Measurements from ENCODE around the gene GLP1R.

Gene GLP1R

DNA sequence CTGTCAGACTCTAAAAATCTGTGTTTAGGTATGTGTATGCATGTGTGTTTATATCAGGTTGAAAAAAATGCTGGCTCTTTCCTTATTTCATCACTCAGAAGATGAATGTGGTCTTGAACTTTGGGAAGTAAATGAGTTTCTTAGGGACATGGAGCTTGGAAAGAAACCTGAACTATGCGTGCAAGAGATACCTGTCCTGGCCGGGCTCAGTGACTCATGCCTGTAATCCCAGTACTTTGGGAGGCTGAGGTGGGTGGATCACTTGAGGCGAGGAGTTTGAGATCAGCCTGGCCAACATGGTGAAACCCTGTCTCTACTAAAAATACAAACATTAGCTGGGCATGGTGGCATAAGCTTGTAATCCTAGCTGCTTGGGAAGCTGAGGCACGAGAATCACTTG lies 4.4 kb upstream of the GLP1R start:
- DNase-seq (ENCODE audit: low read depth in 3 of 3), result no peak

DNA sequence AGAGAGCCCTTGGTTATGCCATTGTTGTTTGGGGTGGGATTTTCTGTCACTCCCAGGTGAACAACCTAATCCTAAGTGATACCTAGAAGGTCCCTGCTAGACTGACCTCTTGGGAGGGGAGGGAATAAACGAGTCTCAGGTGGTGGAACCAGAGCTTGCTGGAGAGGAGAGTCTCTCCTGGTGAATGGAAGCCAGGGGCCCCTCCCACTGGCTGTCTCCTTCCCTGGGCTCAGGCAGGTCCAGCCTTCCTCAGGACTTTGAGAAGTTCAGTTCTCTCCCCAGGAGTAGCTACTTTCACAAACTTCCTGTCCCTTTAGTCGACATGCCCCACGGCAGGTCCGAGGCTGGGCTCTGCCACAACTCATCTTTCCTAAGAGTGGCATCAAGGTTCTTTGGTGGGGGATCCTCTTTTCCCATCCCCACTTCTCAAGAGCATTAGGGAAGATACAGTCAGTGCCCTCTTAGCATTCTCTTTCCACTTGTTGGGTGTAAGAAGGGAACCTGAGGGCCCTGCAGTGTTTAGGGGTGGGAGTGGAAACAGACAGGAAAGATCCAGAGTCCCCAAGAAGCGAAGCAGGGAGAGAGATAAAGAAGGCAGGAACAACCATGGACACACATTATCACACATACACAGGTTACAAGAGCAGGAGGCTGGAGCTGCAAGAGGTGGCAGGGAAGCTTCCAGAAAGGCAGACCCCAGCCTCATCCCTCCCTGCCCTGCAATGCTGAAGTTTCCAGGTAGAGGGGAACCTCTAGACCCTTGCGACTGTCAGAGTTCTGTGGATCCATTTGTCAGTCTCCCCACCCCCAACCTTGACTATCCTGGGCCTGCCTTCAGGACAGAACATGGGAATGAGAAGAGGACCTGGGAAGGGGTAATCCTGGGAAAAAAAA lies 900 bp upstream of the GLP1R start:
- no peak for DNase-seq (ENCODE audit: low read depth in 3 of 3)

DNA sequence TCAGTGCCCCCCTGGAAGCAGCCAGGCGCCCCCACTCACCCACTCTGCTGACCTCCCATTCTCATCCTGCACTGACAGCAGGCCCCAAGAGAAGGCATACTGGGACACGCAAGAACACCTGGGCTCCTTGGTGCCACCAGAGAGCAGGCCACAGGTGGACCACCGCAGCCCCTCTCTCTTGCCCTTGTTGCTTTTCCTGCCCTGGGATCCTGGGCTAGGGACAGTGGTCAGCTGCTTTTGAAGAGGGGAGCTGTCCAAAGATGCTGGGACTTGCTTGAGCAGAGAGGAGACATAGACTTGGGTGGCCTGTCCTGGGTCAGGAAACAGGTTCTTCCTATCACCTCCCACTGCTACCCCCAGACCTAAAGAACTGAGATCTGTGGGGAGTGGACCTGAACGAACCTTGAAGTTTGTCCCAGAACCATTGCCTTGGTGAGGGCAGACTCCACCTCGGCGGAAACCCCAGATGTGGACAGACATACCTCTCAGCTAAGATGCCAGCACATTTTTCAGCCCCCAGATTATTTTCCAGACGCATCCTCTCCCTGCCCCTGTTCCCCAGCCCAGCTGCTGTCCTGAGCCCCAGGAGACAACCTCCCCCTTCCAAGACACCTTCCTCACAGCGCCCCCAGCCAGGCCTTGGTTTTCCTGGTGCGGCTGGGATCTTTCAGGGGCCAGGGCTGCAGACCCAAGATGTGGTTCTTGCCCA lies 1.1 kb downstream of the GLP1R start:
- DNase-seq (ENCODE audit: low read depth in 3 of 3), result no peak

DNA sequence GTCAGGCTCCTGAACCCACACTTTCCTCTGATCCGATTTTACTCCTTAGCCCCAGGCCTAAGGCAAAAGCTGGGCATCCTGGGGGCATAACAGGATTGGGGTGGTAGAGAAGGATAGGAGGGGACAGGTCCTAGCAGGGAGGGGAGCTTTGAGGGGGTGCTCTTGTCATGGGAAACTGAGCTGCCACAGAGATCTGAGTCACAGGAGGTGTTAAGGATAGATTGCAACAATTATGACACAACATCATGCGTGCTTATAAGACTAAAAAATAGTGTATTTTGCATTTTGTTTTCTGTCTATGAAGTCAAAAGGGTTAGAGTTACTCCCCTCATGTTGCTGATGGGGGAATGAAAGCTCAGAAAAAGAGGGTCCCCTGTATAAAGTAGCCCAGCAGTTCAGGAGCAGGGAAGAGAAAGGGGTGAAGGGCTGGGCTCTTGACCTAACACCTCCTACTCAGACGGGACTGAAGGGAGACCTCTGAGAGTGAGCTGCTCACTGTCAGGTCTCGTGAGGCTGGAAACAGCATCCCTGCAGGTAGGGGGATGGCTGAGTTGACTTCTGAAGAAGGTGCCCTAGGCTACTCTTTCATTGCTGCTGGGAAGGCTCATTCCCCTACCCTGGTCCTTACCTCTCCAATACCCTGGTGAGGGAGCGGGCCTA lies 2.0 kb downstream of the GLP1R start:
- no peak for DNase-seq (ENCODE audit: low read depth in 3 of 3)

DNA sequence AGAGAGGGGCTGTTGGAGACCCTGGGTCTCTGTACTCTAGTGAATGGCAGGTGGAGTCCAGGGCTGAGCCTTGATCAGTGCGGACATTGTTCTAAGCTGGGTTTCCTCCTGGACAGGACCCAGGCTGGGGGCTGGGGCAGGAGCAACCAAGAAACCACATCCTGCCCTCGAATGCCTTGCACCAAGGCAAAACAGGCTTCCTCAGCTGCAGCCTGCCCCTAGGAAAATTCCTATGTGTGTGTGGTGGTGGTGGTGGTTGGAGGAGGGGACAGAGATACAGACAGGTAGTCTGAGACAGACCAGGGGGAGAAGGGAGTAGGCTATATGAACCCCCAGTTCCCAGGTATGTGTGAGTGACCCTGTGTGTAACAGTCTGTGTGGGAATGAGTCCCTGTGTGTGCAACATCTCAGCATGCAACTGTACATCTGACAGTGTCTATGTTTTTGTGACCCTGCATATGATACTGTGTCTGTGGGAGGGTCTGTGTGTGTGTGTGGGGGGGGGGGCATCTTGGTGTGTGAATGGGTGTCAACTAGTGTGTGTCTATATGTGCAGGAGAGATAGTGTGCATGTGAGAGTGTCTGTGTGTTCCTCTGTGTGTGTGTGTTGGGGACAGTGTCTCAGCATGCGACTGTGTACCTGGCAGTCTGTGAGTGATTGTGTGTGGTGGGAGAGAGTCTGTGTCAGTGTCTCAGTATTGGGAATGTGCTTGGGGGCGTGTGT lies 3.0 kb downstream of the GLP1R start:
- no peak for DNase-seq (ENCODE audit: low read depth in 3 of 3)

DNA sequence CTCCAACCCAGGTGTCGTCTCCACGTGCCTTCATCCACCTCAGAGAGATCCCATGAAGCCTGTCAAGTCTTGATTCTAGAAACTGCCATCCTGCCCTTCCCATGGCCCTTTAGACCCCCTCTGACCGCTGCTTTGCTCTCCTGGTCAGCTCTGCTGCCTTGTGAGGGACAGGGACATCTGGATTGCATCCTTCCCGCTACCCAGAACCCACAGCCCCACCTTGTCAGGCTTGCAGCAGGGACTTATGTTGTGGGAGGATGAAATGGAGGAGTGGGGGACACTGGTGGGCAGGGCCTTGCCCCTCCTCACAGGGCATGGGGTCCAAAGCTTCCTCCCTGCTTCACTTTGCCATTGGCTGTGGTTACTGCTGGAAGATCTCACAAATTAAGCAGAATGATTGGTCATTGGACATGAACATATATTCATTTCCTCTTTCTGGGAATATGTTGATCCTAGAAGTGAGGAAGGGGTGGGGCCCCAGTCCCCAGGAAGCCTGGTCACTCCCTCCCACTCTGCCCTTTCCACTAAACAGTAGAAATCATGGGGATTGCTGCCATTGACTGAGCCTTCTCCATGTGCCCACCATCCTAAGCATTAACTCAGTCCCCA lies 4.5 kb downstream of the GLP1R start:
- no peak for DNase-seq (ENCODE audit: low read depth in 3 of 3)

DNA sequence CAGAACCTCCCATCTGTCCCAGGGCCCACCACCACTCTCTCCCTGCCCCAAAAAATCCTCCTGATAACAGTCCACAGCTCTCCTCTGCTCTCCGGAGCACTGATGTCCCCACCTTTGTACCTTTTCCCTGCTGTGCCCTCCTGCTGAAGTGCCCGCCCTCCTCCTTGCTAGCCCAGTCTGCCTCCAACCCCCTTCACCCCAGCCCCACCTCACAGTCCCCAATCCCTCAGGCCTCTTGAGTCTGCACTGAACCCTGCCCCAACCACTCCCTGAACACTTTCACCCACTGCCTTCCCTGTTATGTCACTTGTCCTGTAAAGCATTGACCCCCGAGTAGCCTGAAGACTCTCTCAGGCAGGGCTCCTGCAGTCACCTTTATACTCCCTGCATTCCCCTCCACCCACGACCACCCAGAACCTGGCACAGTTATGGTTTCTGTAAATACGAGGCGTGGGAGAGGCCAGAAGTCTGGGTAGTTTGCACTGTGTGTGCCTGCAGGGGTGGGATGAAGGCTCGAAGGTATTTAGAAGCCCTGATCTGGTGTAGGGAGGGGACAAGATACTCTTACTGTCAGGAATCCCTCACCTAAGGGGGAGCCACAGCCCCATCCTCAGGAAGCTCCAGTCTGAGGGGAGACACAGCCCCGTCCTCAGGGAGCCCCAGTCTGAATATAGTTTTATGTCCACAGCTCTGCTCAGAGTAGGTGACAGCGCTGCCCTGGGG lies 5.4 kb downstream of the GLP1R start:
- no peak for DNase-seq (ENCODE audit: low read depth in 3 of 3)

DNA sequence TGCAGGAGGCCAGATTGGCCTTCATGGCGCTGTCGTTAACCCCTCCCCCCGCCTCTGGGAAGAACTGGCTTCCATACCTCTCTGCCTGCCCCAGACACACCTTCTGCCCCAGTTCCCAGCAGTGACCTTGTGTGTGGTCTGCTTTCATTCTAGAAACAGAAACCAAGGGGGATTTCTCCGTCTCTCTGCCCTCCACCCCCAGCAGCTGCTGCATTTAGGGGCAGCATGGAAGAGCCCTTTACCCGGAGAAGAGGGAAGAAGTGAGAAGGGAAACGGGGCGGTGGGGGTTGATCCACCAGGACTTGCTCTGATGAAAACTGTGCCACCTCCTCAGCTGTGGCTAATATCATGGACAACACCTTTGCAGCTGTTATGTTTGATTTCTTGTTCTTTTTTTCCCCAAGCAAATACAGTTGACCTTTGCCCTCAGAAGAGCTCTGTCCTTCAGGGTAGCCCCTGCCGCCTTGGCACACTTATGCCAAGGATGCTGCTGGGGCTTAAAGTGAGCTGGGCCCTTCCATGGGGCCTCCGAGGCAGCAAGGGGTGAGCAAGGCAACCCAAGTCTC lies 6.1 kb downstream of the GLP1R start:
- DNase-seq (ENCODE audit: low read depth in 3 of 3), result no peak

DNA sequence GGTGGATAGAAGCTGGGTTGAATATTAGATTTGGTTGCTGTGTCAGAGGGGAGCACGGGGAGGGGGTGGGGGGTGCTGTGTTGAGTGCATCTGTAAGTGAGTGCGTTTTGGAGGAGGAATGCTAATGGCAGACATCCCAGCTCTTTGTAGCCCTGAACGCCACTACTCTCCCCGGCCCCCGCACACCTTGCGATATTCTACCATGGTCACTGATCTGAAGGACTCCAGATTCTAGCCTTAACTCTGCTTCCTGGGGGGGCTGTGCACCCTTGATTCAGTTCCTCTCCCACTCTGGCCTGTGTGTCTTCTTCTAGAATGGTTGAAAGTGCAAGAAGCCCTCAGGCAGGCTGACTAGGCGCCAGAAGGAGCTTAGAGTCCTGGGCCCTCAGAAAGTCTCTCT lies 7.1 kb downstream of the GLP1R start:
- DNase-seq (ENCODE audit: low read depth in 3 of 3), result no peak

DNA sequence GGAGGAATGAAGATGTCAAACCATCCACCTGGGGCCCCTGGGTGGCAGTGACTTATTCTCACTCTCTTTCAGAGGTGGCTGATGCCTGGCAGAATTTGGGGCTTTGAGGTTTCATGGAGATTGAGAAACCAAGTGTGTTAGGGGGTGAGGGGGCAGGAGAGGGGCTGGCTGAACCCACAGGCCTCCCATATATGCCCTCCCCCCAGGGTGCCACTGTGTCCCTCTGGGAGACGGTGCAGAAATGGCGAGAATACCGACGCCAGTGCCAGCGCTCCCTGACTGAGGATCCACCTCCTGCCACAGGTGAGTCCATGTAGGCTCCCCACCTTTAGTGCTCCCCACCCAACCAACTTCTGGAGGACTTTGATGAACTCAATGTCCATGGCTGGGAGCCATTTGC lies 7.6 kb downstream of the GLP1R start:
- no peak for DNase-seq (ENCODE audit: low read depth in 3 of 3)

DNA sequence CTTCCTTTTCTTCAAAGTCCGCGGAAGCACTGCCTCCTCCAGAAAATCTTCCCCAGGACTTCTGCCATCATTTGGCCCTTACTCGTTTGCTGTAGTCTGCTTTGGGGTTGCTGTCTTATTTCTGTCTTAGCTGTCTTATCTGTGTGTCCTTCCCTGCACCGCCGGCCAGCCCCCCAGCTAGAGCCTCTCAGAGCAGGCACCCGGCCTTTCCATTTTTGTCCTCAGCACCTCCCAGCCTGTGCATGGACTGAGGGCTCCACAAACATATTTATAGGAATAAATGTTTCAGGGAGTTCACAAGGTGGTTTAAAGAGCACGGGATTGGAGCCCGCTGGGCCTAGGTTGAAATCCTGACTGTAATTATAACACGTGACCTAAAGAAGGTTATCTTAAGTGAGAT lies 8.1 kb downstream of the GLP1R start:
- DNase-seq (ENCODE audit: low read depth in 3 of 3), result no peak

DNA sequence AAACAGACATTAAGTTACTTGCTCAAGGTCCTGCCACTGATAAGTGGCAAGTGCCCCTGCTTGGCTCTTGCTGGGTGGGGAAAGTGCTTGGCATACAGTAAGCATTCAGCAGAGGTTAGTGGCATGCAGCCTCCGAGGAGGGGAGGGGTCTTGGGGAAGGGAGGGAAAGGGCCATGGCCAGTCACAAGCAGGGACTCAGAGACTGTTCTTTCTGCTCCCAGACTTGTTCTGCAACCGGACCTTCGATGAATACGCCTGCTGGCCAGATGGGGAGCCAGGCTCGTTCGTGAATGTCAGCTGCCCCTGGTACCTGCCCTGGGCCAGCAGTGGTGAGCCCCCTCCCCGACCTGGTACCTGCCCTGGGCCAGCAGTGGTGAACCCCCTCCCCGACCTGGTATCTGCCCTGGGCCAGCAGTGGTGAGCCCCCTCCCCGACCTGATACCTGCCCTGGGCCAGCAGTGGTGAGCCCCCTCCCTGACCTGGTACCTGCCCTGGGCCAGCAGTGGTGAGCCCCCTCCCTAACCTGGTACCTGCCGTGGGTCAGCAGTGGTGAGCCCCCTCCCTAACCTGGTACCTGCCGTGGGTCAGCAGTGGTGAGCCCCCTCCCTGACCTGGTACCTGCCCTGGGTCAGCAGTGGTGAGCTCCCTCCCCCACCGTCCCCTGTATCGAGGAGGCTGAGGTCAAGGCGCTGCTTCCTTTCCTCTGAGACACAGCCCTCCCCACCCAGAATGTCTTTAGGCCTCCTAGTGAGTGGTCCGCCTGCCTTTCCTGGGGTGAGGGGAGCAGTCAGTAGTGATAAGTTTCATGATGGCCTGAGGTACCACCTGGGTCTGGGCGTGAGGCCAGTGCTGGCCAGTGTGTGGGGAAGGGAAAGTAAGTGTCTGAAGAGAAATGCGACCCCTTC lies 8.9 kb downstream of the GLP1R start:
- DNase-seq (ENCODE audit: low read depth in 3 of 3), result no peak

DNA sequence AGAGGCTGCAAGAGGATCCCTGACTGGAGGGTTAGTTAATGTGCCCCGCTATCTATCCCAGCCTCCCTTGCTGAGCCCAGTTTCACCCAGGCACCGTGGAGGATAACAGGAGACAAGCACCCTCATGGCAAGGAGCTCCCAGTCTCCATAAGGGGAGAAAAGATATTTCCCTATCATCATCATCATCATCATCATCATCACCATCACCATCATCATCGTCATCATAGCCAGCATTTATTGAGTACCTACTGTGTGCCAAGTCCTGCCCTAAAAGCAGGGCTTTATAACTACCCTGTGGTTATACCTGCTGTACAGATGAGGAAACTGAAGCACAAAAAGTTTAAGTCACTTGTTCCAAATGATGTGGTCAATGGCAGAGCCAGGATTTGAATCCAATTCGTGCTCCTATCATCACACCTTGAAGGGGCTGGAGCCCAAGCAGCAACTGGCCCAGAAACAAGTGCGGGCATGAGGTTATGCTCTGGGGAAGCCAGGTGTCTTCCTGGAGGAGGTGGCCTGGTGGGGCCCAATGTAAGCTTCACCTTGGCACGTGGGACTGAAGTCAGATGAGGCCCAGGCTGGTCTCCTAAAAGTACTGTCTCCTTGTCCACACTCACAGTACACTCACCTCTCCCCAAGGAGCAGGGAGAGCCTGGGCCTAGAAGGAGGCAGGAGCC lies 10.0 kb downstream of the GLP1R start:
- no peak for DNase-seq (ENCODE audit: low read depth in 3 of 3)

DNA sequence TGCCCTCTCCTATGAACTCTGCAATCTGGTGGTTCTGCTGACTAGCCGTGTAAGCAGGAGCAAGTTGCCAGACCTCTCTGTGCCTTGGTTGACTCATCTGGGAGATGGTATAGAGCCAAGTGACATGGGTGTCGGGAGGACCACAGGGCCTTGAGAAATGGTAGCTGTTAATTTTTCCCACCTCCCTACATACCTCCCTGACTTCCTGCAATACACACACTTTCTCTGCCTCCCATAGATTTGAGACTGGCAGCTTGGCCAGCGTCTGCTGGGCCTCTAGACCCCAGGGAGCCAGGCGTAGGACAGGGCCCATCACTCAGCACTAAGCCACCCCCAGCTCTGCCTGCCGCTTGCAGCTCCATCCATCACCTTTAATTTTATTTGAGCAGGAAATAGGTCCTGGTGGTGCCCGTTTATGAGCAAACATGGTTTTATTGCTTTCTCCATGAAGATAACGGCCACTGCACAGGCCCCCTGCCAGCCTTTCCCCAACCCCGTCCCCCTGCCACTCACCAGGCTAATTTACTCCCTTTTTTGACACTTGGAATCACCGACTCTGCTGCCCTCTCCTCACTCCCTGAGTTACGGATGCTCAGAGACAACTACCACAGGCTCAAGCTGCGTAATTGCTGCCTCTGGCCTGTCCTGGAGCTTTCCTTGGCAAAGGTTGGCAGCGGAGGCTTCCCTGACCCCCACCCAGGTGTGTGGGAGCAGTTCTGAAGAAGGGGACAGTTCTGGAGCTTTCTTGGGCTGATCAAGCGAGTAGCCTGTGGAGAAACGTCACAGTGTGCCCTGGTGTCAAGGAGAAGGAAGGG lies 11.1 kb downstream of the GLP1R start:
- DNase-seq (ENCODE audit: low read depth in 3 of 3), result no peak

DNA sequence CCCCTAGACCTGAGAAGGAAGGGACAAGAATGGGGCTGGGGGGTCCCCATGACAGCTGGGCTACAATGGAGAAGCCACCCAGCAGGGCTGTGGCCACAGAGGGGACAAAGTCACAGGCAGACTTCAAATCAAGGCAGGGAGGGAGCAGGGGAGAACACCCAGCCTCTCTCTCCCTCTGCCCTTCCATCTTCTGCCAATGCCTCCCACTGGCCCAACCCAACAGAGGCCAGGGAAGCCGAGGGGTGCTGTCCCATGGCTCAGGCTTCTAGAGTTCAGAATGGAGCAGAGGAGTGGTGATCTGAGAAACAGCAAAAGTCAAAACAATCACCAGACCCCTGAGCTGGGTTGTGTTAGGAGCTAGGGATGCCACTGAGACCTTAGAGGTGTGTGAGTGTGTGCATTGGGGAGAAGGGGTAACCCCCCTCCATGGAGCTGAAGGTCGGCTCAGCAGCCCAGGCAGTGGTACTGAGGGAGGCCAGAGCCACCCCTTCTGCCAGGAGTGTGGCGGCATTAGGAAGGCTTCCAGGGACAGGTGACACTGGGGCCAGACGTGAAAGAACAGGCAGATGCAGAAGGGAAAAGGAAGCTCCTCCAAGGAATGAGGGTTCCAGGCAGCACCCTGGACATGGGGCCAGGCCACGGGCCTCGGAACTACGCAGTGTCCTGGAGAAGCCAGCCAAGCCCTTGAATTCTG lies 12.0 kb downstream of the GLP1R start:
- DNase-seq (ENCODE audit: low read depth in 3 of 3), result no peak

DNA sequence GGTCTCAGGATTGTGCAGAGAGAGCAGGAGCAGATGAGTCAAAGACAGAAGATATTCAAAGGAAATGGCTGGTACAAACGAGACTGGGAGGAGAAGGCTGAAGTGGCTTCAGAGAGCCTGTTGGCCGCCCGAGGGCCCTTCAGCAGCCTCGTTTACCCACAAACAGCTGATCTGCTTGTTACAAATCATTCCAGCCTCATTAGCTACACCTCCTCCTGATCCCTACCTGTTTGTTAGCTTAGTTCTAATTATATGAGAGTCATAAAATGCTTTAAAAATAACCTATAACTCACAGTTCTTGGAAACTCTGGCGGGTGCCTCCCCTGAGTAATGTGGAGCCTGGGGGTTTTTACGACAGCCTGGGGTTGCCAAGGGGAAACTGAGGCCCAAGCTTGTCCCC lies 12.6 kb downstream of the GLP1R start:
- DNase-seq (ENCODE audit: low read depth in 3 of 3), result no peak

DNA sequence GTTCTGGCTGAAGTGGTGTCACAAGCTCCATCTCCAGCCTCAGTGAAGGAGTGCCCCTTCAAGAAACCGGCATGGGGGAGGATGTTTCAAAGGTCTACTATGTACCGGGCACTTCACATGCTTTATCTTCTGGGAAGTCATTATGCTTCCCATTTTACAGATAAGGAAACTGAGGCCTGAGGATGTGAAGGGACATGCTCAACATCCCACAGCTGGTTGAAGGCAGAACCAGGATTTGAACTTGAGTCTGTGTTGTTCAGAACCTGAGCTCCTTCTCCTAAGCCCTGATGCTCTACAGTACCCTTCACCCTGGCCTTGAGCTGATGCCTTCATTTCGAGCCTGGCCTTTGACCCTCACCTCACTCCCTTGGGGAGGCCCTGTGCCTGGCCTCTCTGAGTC lies 13.0 kb downstream of the GLP1R start:
- DNase-seq (ENCODE audit: low read depth in 3 of 3), result no peak

Measured in stimulated activated CD4-positive, alpha-beta T cell treated with anti-CD3 and anti-CD28 coated beads, TNF-alpha, amount 100 ng/mL, for 48 hours (primary cell).